ENCODE results near the gene MED13L. TPM values are rescaled to one million over a fixed set of nuclear protein-coding genes. Genes with fewer than 3 reads are reported as not detected.

The MED13L gene
- total RNA-seq, 2 donors from 2014 or later, result 55.0 to 64.1 TPM

GRCh38 chr12:116157845-116158267, 119.6 kb downstream of the MED13L start:
- TF ChIP-seq, protein P1, sequence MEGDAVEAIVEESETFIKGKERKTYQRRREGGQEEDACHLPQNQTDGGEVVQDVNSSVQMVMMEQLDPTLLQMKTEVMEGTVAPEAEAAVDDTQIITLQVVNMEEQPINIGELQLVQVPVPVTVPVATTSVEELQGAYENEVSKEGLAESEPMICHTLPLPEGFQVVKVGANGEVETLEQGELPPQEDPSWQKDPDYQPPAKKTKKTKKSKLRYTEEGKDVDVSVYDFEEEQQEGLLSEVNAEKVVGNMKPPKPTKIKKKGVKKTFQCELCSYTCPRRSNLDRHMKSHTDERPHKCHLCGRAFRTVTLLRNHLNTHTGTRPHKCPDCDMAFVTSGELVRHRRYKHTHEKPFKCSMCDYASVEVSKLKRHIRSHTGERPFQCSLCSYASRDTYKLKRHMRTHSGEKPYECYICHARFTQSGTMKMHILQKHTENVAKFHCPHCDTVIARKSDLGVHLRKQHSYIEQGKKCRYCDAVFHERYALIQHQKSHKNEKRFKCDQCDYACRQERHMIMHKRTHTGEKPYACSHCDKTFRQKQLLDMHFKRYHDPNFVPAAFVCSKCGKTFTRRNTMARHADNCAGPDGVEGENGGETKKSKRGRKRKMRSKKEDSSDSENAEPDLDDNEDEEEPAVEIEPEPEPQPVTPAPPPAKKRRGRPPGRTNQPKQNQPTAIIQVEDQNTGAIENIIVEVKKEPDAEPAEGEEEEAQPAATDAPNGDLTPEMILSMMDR (IDR thresholded peaks at IDR 0.05), result no peak
- Histone ChIP-seq H3K9me3 (no peaks in the 10 kb centered on the region), H3K36me3 (no peaks in the 10 kb centered on the region), H3K27me3 (no peaks in the 10 kb centered on the region), H3K4me3 (no peak overlapping the region), H3K27ac (no peak overlapping the region), H3K4me1 (peaks cover 0 to 50% of the 10 kb centered on the region in 2 donors)
- no peak for DNase-seq (ENCODE audit: low spot score)

DNA sequence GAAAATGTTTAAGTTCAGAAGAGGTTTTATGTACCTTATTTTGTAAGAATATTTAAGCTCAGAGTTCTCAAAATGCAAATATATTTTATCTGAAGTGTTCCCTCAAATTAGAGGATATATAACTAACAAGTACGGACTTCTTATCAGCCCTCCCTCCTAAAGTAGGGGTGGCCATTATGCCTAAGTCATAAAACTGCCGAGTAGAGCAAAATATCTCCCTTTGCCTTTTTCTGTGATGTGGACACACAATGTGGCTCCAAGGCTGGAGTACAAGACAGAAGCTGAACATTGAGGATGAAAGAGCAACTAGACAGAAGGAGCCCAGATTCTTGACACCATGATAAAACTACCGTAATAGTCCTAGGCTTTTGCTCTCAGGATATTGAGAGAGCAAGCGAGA, 120.9 kb downstream of the MED13L start:
- no peak overlapping the region for H3K27ac ChIP-seq
- no peaks in the 10 kb centered on the region for H3K36me3 ChIP-seq
- H3K4me3 ChIP-seq, result no peak overlapping the region
- H3K9me3 ChIP-seq, result no peaks in the 10 kb centered on the region
- TF ChIP-seq, protein P1 (IDR thresholded peaks at IDR 0.05), result no peak
- peaks cover 0 to 58% of the 10 kb centered on the region in 2 donors for H3K4me1 ChIP-seq
- DNase-seq (ENCODE audit: low spot score), result no peak
- no peaks in the 10 kb centered on the region for H3K27me3 ChIP-seq

DNA sequence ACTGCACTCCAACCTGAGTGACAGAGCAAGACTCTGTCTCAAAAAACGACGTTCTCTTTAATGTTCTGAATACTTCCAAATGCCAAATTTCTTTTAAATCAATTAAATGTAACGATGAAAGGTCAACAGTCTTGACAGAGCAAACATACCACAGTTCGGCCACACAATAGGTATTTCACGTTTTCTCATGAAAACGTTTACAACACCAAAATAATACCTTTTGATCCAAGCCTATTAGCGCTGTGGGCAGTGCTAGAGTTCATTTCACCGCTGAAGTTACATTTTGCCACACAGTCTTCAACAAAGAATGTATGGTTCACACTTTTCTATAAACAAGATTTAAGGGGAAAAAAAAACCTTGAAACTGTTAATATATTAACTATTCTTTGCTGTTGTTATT, 122.1 kb downstream of the MED13L start:
- H3K36me3 ChIP-seq, result no peaks in the 10 kb centered on the region
- H3K9me3 ChIP-seq, result no peaks in the 10 kb centered on the region
- DNase-seq (ENCODE audit: low spot score), result no peak
- peaks cover 0 to 58% of the 10 kb centered on the region in 2 donors for H3K4me1 ChIP-seq
- TF ChIP-seq, protein P1 (IDR thresholded peaks at IDR 0.05), result no peak
- H3K27me3 ChIP-seq, result no peaks in the 10 kb centered on the region
- H3K27ac ChIP-seq, result no peak overlapping the region
- no peak overlapping the region for H3K4me3 ChIP-seq

DNA sequence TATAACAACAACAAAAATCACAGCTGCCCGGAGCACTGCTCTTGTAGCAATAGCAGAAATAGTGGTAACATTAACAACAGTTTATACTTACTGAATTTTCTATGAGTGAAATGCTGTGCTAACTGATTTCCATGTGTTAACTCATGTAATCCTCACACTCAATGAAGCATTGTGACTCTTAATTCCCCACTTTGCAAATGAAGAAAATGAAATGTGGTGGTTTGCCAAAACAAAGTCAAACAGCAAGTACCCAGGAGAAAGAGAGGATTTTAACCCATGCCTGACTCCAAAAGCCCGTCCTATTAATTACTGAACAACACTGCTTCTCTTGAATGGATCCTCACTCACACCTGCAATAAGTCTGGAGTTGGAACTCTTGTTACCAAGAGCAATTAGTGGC, 123.5 kb downstream of the MED13L start:
- TF ChIP-seq, protein P1 (IDR thresholded peaks at IDR 0.05), result no peak
- Histone ChIP-seq H3K4me3 (no peak overlapping the region), H3K36me3 (no peaks in the 10 kb centered on the region), H3K27me3 (no peaks in the 10 kb centered on the region), H3K9me3 (no peaks in the 10 kb centered on the region), H3K27ac (no peak overlapping the region), H3K4me1 (peaks cover 0 to 58% of the 10 kb centered on the region in 2 donors)
- no peak for DNase-seq (ENCODE audit: low spot score)

DNA sequence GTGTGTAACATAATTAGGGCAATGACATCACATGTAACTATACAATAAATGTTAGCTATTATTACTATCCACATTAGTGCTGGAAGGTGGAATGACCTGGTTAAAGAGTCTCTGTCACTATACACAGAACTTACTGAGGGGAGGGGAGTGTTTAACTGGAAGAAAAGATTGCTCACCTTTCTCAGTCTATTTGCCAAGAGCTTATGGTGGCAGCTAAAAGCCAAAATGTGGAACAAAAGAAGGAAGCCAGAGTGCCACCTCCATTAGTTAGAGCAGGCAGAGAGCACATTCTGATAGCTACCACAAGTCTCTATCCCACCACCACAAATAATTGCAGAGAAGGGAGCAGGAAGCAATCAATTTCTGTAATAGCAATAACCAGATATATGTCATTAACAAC, 124.4 kb downstream of the MED13L start:
- H3K9me3 ChIP-seq, result no peaks in the 10 kb centered on the region
- no peak for DNase-seq (ENCODE audit: low spot score)
- TF ChIP-seq, protein P1 (IDR thresholded peaks at IDR 0.05), result no peak
- no peak overlapping the region for H3K4me3 ChIP-seq
- H3K27me3 ChIP-seq, result no peaks in the 10 kb centered on the region
- H3K36me3 ChIP-seq, result no peaks in the 10 kb centered on the region
- H3K27ac ChIP-seq, result no peak overlapping the region
- H3K4me1 ChIP-seq, result peaks cover 0 to 53% of the 10 kb centered on the region in 2 donors

GRCh38 chr12:116152268-116152667, 125.2 kb downstream of the MED13L start:
- DNase-seq (ENCODE audit: low spot score), result no peak
- H3K27ac ChIP-seq, result no peak overlapping the region
- H3K36me3 ChIP-seq, result no peaks in the 10 kb centered on the region
- no peaks in the 10 kb centered on the region for H3K27me3 ChIP-seq
- no peak overlapping the region for H3K4me3 ChIP-seq
- TF ChIP-seq, protein P1 (IDR thresholded peaks at IDR 0.05), result no peak
- H3K4me1 ChIP-seq, result peaks cover 0 to 46% of the 10 kb centered on the region in 2 donors
- no peaks in the 10 kb centered on the region for H3K9me3 ChIP-seq

Data from right atrium auricular region (tissue), 2 donors.